Small intestine (tissue), 7 donors: Measurements from ENCODE around the gene KIF5A. TPM values are rescaled to one million over a fixed set of nuclear protein-coding genes. Genes with fewer than 3 reads are reported as not detected.

ENCODE experiments used
- DNase-seq, 2 donors: peaks; one replicate each; pipeline versions ENCODE4 v3.0.0 to v3.0.0-alpha.2; 2013
- FAIRE-seq: peaks from 2 replicates; lab custom pipeline; 2012; peaks lifted over from hg19 to GRCh38; lab: Jason Lieb, UNC
- H3K27ac ChIP-seq, 3 donors: one replicate each; pipeline ENCODE4 v1.5.1; 2013; ENCODE audit warnings: low read length in 2 of 3, mild to moderate bottlenecking in 2 of 3, control low read depth in 1 of 3, inconsistent platforms in 1 of 3, low read depth in 1 of 3, moderate library complexity in 1 of 3
- H3K27me3 ChIP-seq, 3 donors: one replicate each; pipeline ENCODE4 v1.6.1; 2013; ENCODE audit warnings: low read length in 3 of 3, inconsistent platforms in 1 of 3; ENCODE audit not compliant: control insufficient read depth in 3 of 3, insufficient read depth in 3 of 3
- H3K36me3 ChIP-seq, 3 donors: one replicate each; pipeline ENCODE4 v1.6.1; 2013; ENCODE audit warnings: low read length in 3 of 3, inconsistent platforms in 1 of 3, low read depth in 1 of 3, mild to moderate bottlenecking in 1 of 3, moderate library complexity in 1 of 3; ENCODE audit not compliant: control insufficient read depth in 3 of 3, insufficient read depth in 2 of 3
- H3K4me1 ChIP-seq, 3 donors: one replicate each; pipeline ENCODE4 v1.6.1; 2013; ENCODE audit warnings: low read length in 2 of 3, inconsistent platforms in 1 of 3, low read depth in 1 of 3, mild to moderate bottlenecking in 1 of 3, moderate library complexity in 1 of 3; ENCODE audit not compliant: control insufficient read depth in 3 of 3, insufficient read depth in 2 of 3
- H3K4me3 ChIP-seq, 3 donors: one replicate each; pipeline ENCODE4 v1.5.1; 2013; ENCODE audit warnings: low read length in 3 of 3, control low read depth in 1 of 3, inconsistent platforms in 1 of 3, low read depth in 1 of 3, mild to moderate bottlenecking in 1 of 3, moderate library complexity in 1 of 3
- H3K9me3 ChIP-seq, 2 donors: one replicate each; pipeline ENCODE4 v1.6.1; 2013; ENCODE audit warnings: low read depth in 1 of 2, low read length in 1 of 2; ENCODE audit not compliant: control insufficient read depth in 2 of 2, insufficient read depth in 1 of 2
- WGBS, 3 donors: extraction: QIAGEN DNeasy Blood & Tissue Kit; methylation state at CpG; one replicate each; pipeline ENCODE4 v1.1.7; 2013; 5-methylcytosine and 5-hydroxymethylcytosine counted together
- polyA plus RNA-seq, 4 donors: library from polyadenylated mRNA; stranded (reverse) in 3 of 4; unstranded in 1 of 4; fragments of 200-250 nt in 3 of 4; fragments of 120-200 nt in 1 of 4; gene quantifications; one replicate each; pipeline versions ENCODE4 v1.2.1 to v1.2.3, GENCODE V29; 2013
- donor health status: healthy with polysubstance abuse.
- donor health status: control.
- donor health status: control.
- donor health status: Bipolar disorder and iron deficiency.
- donor health status: healthy.

The KIF5A gene
- polyA plus RNA-seq, 4 donors: 0.27 to 8.4 (median 0.83) TPM; not detected in 1

GRCh38 chr12:57604992-57605810 lies 55.4 kb downstream of the KIF5A start:
- Histone ChIP-seq H3K27ac (peak overlapping the region; percentile 27 to 79 (median 66)), H3K4me1 (peaks cover 0 to 16% (median 0%) of the 10 kb centered on the region in 3 donors), H3K9me3 (no peaks in the 10 kb centered on the region), H3K27me3 (peaks cover 0 to 22% (median 0%) of the 10 kb centered on the region in 3 donors), H3K4me3 (peak overlapping the region; percentile 62 to 70 (median 63)), H3K36me3 (peaks cover 6 to 36% (median 7%) of the 10 kb centered on the region in 3 donors)
- FAIRE-seq (no peak), DNase-seq (peak; percentile 37 to 53)
- 9 to 15% (median 10%) methylated on average over 20 to 25 of the region's 25 CpGs for WGBS, 3 donors

GRCh38 chr12:57605811-57606311 lies 56.0 kb downstream of the KIF5A start:
- Histone ChIP-seq H3K4me1 (peaks cover 0 to 23% (median 3%) of the 10 kb centered on the region in 3 donors), H3K36me3 (peaks cover 4 to 33% (median 7%) of the 10 kb centered on the region in 3 donors), H3K4me3 (no peak overlapping the region), H3K27me3 (peaks cover 0 to 28% (median 0%) of the 10 kb centered on the region in 3 donors), H3K27ac (no peak overlapping the region), H3K9me3 (no peaks in the 10 kb centered on the region)
- no peak for FAIRE-seq
- no peak for DNase-seq
- 78 to 82% (median 81%) methylated on average over 4 of the region's 4 CpGs for WGBS, 3 donors

GRCh38 chr12:57606399-57606798 lies 56.6 kb downstream of the KIF5A start:
- no peak overlapping the region for H3K27ac ChIP-seq
- DNase-seq (no peak), FAIRE-seq (no peak)
- peaks cover 0 to 28% (median 7%) of the 10 kb centered on the region in 3 donors for H3K36me3 ChIP-seq
- H3K9me3 ChIP-seq: no peaks in the 10 kb centered on the region
- WGBS, 3 donors: 64 to 80% (median 69%) methylated on average over 2 of the region's 2 CpGs
- H3K27me3 ChIP-seq: peaks cover 0 to 34% (median 0%) of the 10 kb centered on the region in 3 donors
- peaks cover 0 to 26% (median 5%) of the 10 kb centered on the region in 3 donors for H3K4me1 ChIP-seq
- no peak overlapping the region for H3K4me3 ChIP-seq

GRCh38 chr12:57606821-57607220 lies 57.0 kb downstream of the KIF5A start:
- no peak for DNase-seq
- Histone ChIP-seq H3K4me3 (no peak overlapping the region), H3K36me3 (peaks cover 0 to 26% (median 3%) of the 10 kb centered on the region in 3 donors), H3K4me1 (peaks cover 0 to 26% (median 5%) of the 10 kb centered on the region in 3 donors), H3K27ac (no peak overlapping the region), H3K27me3 (peaks cover 0 to 36% (median 0%) of the 10 kb centered on the region in 3 donors), H3K9me3 (no peaks in the 10 kb centered on the region)
- 90 to 97% (median 90%) methylated on average over 11 of the region's 11 CpGs for WGBS, 3 donors
- no peak for FAIRE-seq

- no peaks in the 10 kb centered on the region for H3K9me3 ChIP-seq
- peaks cover 0 to 29% (median 5%) of the 10 kb centered on the region in 3 donors for H3K4me1 ChIP-seq
- H3K4me3 ChIP-seq: no peak overlapping the region
- no peak overlapping the region for H3K27ac ChIP-seq
- peaks cover 0 to 49% (median 7%) of the 10 kb centered on the region in 3 donors for H3K27me3 ChIP-seq
- DNase-seq (no peak), FAIRE-seq (no peak)
- 87 to 91% (median 88%) methylated on average over 12 of the region's 12 CpGs for WGBS, 3 donors
- H3K36me3 ChIP-seq: peaks cover 0 to 21% (median 0%) of the 10 kb centered on the region in 3 donors
These were observed 58.3 kb downstream of the KIF5A start for GRCh38 chr12:57607958-57608663.

GRCh38 chr12:57609101-57609780 lies 59.4 kb downstream of the KIF5A start:
- peak overlapping the region in 1 of 3 donors; percentile 27 for H3K27ac ChIP-seq
- no peak overlapping the region for H3K4me3 ChIP-seq

GRCh38 chr12:57609781-57610553 lies 60.1 kb downstream of the KIF5A start:
- peaks cover 0 to 26% (median 0%) of the 10 kb centered on the region in 3 donors for H3K36me3 ChIP-seq
- WGBS, 3 donors: 29 to 41% (median 32%) methylated on average over 24 to 34 of the region's 34 CpGs
- H3K9me3 ChIP-seq: no peaks in the 10 kb centered on the region
- no peak for FAIRE-seq
- H3K4me3 ChIP-seq: peak overlapping the region in 1 of 3 donors; percentile 52
- DNase-seq: no peak
- peaks cover 0 to 18% (median 5%) of the 10 kb centered on the region in 3 donors for H3K4me1 ChIP-seq
- H3K27me3 ChIP-seq: peaks cover 0 to 67% (median 14%) of the 10 kb centered on the region in 3 donors
- H3K27ac ChIP-seq: peak overlapping the region in 2 of 3 donors; percentile 41 to 60

More at GRCh38 chr12:57609101-57609780, 59.4 kb downstream of the KIF5A start:
- Histone ChIP-seq H3K27me3 (peaks cover 0 to 61% (median 10%) of the 10 kb centered on the region in 3 donors), H3K4me1 (peaks cover 0 to 19% (median 5%) of the 10 kb centered on the region in 3 donors), H3K36me3 (peaks cover 0 to 23% (median 0%) of the 10 kb centered on the region in 3 donors), H3K9me3 (no peaks in the 10 kb centered on the region)
- FAIRE-seq (no peak), DNase-seq (no peak)
- WGBS, 3 donors: 66 to 75% (median 74%) methylated on average over 18 to 19 of the region's 19 CpGs
